HG03457 (cell line): ENCODE results near the gene PRKAG2.
"Not testable (repeated sequence)": the region's sequence is repeated elsewhere in the genome, so short reads cannot be mapped to it uniquely, and the experiment has no call there.

Experiments used
- ATAC-seq: cut with Tn5 transposase; IDR thresholded peaks from one replicate; pipeline ENCODE4 v1.9.1; 2021; ENCODE audit warnings: moderate number of reproducible peaks; ENCODE audit not compliant: unreplicated experiment

The PRKAG2 gene

DNA sequence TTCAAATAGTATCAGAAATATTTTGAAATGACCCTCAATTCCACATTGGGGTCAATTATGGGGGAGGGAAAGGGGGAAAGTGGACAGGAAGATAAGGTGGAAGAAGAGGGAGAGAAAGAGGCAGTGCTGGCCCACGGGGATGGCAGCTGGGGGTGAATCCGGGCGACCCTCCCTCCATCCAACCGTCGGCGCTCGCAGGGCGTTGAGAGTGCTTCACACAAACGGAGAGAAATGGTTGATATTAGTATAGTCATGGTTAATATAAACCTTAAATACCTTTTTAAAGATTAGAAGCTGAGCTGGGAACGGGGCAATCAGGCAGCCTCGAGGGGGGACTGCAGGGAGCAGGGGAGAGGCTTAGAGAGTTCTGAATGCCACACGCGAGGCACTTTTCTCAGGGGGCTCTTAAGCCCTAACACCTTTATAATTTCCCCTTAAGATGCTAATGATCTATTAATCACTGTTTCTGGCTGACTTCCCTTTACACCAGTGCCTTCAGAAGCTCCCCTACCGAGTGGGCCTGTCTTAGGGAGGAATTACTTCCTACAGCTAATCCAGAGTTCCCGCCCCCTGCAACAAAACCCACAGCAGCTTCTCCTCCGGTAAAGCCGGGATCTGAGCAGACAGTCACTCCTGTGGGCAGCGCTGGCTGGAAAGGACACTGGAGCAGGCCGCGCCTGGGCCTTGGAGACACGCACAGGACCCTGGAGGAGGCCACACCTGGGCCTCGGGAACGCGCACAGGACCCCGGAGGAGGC, 39.5 kb downstream of the PRKAG2 start:
- ATAC-seq, result no peak

DNA sequence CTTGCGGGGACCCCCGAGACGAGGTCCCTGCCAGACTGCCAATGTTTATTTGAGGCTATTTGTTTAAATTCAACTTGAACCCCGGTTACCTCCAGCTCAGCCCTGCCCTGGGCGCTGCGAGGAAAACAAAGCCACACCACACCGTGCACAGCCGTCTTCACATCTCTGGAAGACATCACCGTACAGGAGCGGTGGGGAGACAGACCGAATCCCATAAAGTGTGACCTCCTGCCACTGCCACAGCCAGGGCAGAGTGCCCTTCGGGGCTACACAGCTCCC, 40.0 kb downstream of the PRKAG2 start:
- ATAC-seq, result no peak

- ATAC-seq, result no peak
Measured at GRCh38 chr7:151836191-151836926, 40.6 kb downstream of the PRKAG2 start.

DNA sequence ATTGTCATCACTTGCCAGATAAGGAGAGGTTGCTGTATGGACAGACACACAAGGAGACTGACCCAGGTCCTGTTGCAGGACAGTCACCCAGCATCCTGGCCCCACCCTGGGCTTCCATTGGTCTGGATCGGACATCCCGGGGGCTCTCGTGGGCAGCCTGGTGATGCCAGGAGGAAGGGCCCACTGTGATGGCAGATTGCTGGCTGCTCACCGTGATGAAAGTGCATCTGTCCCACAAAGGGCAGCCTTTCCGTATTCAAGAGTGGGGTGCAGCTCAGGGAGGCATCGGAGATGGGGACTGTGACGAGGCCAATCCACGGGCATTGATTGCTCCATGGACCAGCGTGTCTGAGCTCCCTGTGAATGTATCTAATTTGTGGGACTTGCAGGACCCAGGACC, 41.3 kb downstream of the PRKAG2 start:
- no peak for ATAC-seq

GRCh38 chr7:151834271-151835035, 42.5 kb downstream of the PRKAG2 start:
- no peak for ATAC-seq

- no peak for ATAC-seq
Measured at GRCh38 chr7:151833691-151834090, 43.2 kb downstream of the PRKAG2 start.

GRCh38 chr7:151833213-151833651, 43.7 kb downstream of the PRKAG2 start:
- ATAC-seq, result no peak

- ATAC-seq, result no peak
Measured at GRCh38 chr7:151832656-151833055, 44.3 kb downstream of the PRKAG2 start.

- ATAC-seq, result no peak
Measured at GRCh38 chr7:151832138-151832537, 44.8 kb downstream of the PRKAG2 start.

GRCh38 chr7:151831606-151832005, 45.3 kb downstream of the PRKAG2 start:
- ATAC-seq, result no peak

GRCh38 chr7:151830121-151830830, 46.6 kb downstream of the PRKAG2 start:
- ATAC-seq, result no peak

- ATAC-seq, result no peak
Measured at GRCh38 chr7:151829707-151830106, 47.2 kb downstream of the PRKAG2 start.

DNA sequence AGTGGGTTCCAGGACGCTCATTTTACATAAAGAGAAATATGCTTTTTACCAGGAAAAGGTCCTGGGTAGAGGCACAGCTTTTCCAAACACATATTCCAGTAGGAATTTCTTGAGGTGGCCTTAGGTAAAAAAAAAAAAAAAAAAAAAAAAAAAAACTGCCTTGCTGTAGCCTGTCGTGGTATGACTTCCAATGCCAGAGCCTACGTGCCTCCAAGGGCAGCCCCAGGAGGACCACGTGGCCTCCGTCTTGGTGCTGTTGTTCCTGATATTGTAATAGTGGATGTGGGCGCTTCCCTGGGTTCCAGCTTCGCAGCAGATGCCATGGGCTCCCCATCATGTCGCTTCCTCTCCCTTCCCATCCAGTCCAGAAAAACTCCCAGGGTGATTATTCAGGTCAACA, 49.3 kb downstream of the PRKAG2 start:
- ATAC-seq, result no peak

GRCh38 chr7:151826316-151826715, 50.6 kb downstream of the PRKAG2 start:
- ATAC-seq, result not testable (repeated sequence)

DNA sequence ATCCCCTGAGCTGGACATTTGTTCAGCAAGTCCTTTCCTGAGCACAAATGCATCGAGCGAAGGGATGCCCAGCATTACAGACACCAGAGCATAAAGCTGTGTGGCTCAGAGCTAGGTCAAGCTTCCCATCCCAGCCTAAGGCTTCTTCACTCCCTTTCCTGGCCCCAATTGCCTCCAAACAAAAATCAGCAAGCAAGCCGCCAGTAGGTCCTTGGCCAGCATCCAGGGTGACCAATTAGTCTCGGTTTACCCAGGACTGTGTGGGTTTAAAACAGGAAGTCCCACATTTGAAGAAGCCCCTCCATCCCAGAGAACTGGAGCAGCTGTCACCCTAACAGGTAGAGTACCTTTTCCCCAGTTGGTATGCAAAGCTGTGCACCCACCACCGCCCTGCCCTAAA, 51.2 kb downstream of the PRKAG2 start:
- ATAC-seq, result no peak

GRCh38 chr7:151824373-151824933, 52.5 kb downstream of the PRKAG2 start:
- ATAC-seq, result no peak

DNA sequence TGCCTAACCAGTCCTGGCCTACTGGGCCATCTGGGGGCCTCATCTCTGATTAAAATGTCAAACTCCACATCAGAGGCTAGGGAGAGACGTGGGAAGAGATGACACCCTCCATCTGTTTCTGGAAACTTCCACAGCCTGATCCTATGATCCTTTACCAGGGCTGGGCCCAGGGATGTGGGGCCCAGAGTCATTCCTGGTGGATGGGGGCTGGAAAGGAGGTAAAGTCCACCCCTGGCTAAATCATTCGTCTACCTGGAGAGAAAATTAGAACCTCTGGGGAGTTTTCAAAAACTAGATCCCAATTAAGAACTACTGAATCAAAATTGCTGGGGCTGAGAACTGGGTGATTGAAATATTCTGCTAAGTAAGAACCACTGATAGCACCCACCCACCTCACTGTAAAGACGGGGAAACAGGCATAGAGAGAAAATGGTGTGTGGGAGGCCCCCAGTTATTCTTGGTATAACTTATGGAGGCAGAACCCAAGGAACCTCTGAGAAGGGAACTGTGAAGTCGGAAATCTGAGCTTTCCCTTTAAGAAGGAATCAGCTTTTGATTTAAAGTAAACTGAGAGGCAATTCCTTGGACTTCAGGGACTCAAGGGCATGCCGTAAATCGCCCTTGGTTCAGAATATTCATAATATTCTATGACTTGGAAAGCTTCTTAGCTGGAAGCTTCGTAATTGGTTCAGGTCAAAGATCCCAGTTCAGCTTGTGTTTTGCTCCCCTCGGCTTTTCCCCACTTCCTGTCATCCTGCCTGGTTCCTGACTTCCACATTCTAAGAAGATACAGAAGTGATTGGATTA, 53.1 kb downstream of the PRKAG2 start:
- no peak for ATAC-seq

DNA sequence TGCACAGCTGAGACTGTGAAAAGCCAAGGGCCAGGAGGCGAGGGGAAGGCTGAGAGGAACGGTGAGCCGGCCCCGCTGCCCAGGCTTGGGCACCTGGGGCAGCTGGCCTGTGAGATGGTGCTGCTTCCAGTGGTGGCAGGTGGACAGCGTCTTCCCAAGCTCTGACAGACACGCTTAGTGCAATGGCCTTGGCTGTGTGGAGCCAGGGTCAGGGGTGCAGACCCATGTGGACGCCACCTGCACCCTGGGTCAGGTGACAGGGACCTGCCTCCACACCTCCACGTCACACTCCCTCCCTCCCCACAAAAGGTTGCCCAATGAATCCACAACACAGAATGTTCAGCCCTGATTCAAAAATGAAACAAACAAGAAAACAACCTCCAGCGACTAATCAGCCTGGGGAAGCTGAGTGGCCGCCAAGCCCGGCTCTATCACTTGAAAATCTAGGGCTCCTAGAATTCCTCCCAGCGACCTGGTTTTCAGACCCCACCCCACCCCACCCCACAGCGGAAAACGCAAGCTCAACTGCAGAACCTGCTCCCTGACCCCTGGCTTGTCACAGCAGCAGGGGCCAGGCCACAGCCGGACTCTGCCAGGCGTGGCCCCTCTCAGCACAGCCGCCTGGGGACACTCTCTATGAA, 54.3 kb downstream of the PRKAG2 start:
- no peak for ATAC-seq

DNA sequence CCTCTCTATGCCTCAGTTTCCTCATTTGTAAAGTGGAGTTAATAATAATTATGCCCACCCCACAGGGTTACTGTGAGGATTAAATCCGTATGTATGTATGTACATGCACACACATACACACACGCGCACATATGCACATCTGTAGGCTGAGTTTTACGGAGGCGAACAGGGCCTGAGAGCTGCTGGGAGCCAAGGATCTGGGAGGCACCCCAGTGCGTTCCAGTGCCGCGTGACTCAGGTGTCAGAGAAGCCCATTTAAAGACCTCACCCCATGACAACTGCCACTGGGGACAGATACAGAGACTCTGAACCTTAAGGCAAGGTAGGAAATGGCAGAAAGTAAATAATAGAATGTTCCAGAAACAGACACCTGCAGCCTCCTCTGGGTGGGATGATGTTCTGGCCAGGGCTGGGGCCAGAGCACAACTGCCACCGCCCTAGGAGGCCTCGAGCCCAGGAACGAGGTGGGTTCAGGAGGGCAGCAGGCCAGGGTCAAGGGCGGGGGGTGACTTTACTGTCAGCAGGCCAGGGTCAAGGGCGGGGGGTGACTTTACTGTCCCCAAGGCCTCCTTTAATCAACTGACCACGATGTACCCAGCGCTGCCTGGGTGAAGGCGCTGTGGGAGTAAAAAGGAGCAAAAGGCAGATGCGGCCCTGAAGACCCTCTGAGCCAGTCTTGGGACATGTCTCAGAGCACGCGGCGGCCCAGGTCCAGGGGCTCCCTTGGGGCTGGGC, 54.9 kb downstream of the PRKAG2 start:
- ATAC-seq, result no peak
